ENCODE results near the gene CST4. TPM values are rescaled to one million over a fixed set of nuclear protein-coding genes. Genes with fewer than 3 reads are reported as not detected.
"Not testable (repeated sequence)": the region's sequence is repeated elsewhere in the genome, so short reads cannot be mapped to it uniquely, and the experiment has no call there.

Gene CST4
- total RNA-seq, 8 experiments from 2014 or later, result not detected

GRCh38 chr20:23666189-23666588, 22.6 kb downstream of the CST4 start:
- Histone ChIP-seq H3K4me1 (replicated peaks in 1 of 2) (no peaks in the 10 kb centered on the region), H3K4me3 (no peak overlapping the region), H3K27ac (no peak overlapping the region)
- 70 to 100% (median 100%) methylated on average over 1 to 2 of the region's 4 CpGs; no CpG with 5 or more reads in 5 of the 10 experiments for WGBS, 10 experiments
- peak in 1 of 8 experiments; percentile 42 for ATAC-seq (replicated peaks in 6 of 8)
- in situ Hi-C loops (cut with MboI; ENCODE audit: low pct_unique_long_range_greater_than_20kb in 2 of 9, low sequenced_read_pairs in 9 of 9, unreplicated experiment in 9 of 9), result no loop called here

GRCh38 chr20:23664954-23665353, 23.9 kb downstream of the CST4 start:
- no peak overlapping the region for H3K27ac ChIP-seq
- no peak for ATAC-seq (replicated peaks in 6 of 8)
- 83 to 93% (median 90%) methylated on average over 2 to 3 of the region's 3 CpGs; no CpG with 5 or more reads in 5 of the 10 experiments for WGBS, 10 experiments
- in situ Hi-C loops (cut with MboI; ENCODE audit: low pct_unique_long_range_greater_than_20kb in 2 of 9, low sequenced_read_pairs in 9 of 9, unreplicated experiment in 9 of 9), result no loop called here
- no peak overlapping the region for H3K4me3 ChIP-seq
- no peaks in the 10 kb centered on the region for H3K4me1 ChIP-seq (replicated peaks in 1 of 2)

- peak in 1 of 8 experiments; percentile 17 for ATAC-seq (replicated peaks in 6 of 8)
- H3K4me1 ChIP-seq (replicated peaks in 1 of 2); in situ Hi-C loops (cut with MboI; ENCODE audit: low pct_unique_long_range_greater_than_20kb in 2 of 9, low sequenced_read_pairs in 9 of 9, unreplicated experiment in 9 of 9); H3K27ac ChIP-seq; H3K4me3 ChIP-seq: not testable (repeated sequence)
- WGBS, 10 experiments, result 17 to 41% (median 33%) methylated on average over 1 to 3 of the region's 4 CpGs; no CpG with 5 or more reads in 5 of the 10 experiments
These were observed 24.8 kb downstream of the CST4 start for GRCh38 chr20:23664046-23664445.

- 19 to 100% (median 82%) methylated on average over 1 to 5 of the region's 6 CpGs; no CpG with 5 or more reads in 3 of the 10 experiments for WGBS, 10 experiments
- Histone ChIP-seq H3K4me1 (replicated peaks in 1 of 2) (no peaks in the 10 kb centered on the region), H3K4me3 (no peak overlapping the region), H3K27ac (no peak overlapping the region)
- peak in 2 of 8 experiments; percentile 31 to 55 for ATAC-seq (replicated peaks in 6 of 8)
- in situ Hi-C loops (cut with MboI; ENCODE audit: low pct_unique_long_range_greater_than_20kb in 2 of 9, low sequenced_read_pairs in 9 of 9, unreplicated experiment in 9 of 9), result no loop called here
These were observed 25.7 kb downstream of the CST4 start for GRCh38 chr20:23663180-23663579.

- H3K4me1 ChIP-seq (replicated peaks in 1 of 2), result no peaks in the 10 kb centered on the region
- no peak overlapping the region for H3K4me3 ChIP-seq
- in situ Hi-C loops (cut with MboI; ENCODE audit: low pct_unique_long_range_greater_than_20kb in 2 of 9, low sequenced_read_pairs in 9 of 9, unreplicated experiment in 9 of 9), result no loop called here
- H3K27ac ChIP-seq, result no peak overlapping the region
- WGBS, 10 experiments, result 70 to 100% (median 80%) methylated on average over 1 to 5 of the region's 9 CpGs; no CpG with 5 or more reads in 5 of the 10 experiments
- no peak for ATAC-seq (replicated peaks in 6 of 8)
These were observed 26.5 kb downstream of the CST4 start for GRCh38 chr20:23662276-23662870.

GRCh38 chr20:23661002-23661429, 27.8 kb downstream of the CST4 start:
- ATAC-seq (replicated peaks in 6 of 8), result no peak

GRCh38 chr20:23659989-23660837, 28.6 kb downstream of the CST4 start:
- no peak overlapping the region for H3K27ac ChIP-seq
- no peak overlapping the region for H3K4me3 ChIP-seq
- peak in 3 of 8 experiments; percentile 20 to 42 (median 36) for ATAC-seq (replicated peaks in 6 of 8)
- 7 to 77% (median 59%) methylated on average over 2 to 7 of the region's 8 CpGs; no CpG with 5 or more reads in 3 of the 10 experiments for WGBS, 10 experiments
- in situ Hi-C loops (cut with MboI; ENCODE audit: low pct_unique_long_range_greater_than_20kb in 2 of 9, low sequenced_read_pairs in 9 of 9, unreplicated experiment in 9 of 9), result no loop called here
- no peaks in the 10 kb centered on the region for H3K4me1 ChIP-seq (replicated peaks in 1 of 2)

More at GRCh38 chr20:23661002-23661429, 27.8 kb downstream of the CST4 start:
- in situ Hi-C loops (cut with MboI; ENCODE audit: low pct_unique_long_range_greater_than_20kb in 2 of 9, low sequenced_read_pairs in 9 of 9, unreplicated experiment in 9 of 9), result no loop called here
- Histone ChIP-seq H3K4me3 (no peak overlapping the region), H3K27ac (no peak overlapping the region), H3K4me1 (replicated peaks in 1 of 2) (no peaks in the 10 kb centered on the region)
- 60 to 100% (median 86%) methylated on average over 1 to 6 of the region's 6 CpGs; no CpG with 5 or more reads in 3 of the 10 experiments for WGBS, 10 experiments

- H3K4me1 ChIP-seq (replicated peaks in 1 of 2); H3K4me3 ChIP-seq; in situ Hi-C loops (cut with MboI; ENCODE audit: low pct_unique_long_range_greater_than_20kb in 2 of 9, low sequenced_read_pairs in 9 of 9, unreplicated experiment in 9 of 9); H3K27ac ChIP-seq: not testable (repeated sequence)
- WGBS, 10 experiments, result 0 to 100% methylated on average over 1 to 2 of the region's 2 CpGs; no CpG with 5 or more reads in 8 of the 10 experiments
- peak in 3 of 8 experiments; percentile 5 to 19 (median 12) for ATAC-seq (replicated peaks in 6 of 8)
These were observed 29.2 kb downstream of the CST4 start for GRCh38 chr20:23659610-23659988.

GRCh38 chr20:23658989-23659609, 29.7 kb downstream of the CST4 start:
- no peak overlapping the region for H3K27ac ChIP-seq
- 0 to 100% (median 78%) methylated on average over 1 to 5 of the region's 8 CpGs; no CpG with 5 or more reads in 2 of the 10 experiments for WGBS, 10 experiments
- in situ Hi-C loops (cut with MboI; ENCODE audit: low pct_unique_long_range_greater_than_20kb in 2 of 9, low sequenced_read_pairs in 9 of 9, unreplicated experiment in 9 of 9), result no loop called here
- ATAC-seq (replicated peaks in 6 of 8), result peak in 2 of 8 experiments; percentile 7
- no peaks in the 10 kb centered on the region for H3K4me1 ChIP-seq (replicated peaks in 1 of 2)
- no peak overlapping the region for H3K4me3 ChIP-seq

GRCh38 chr20:23658336-23658735, 30.5 kb downstream of the CST4 start:
- no peaks in the 10 kb centered on the region for H3K4me1 ChIP-seq (replicated peaks in 1 of 2)
- no peak overlapping the region for H3K4me3 ChIP-seq
- no peak for ATAC-seq (replicated peaks in 6 of 8)
- 0 to 86% (median 71%) methylated on average over 1 of the region's 2 CpGs; no CpG with 5 or more reads in 7 of the 10 experiments for WGBS, 10 experiments
- no peak overlapping the region for H3K27ac ChIP-seq
- in situ Hi-C loops (cut with MboI; ENCODE audit: low pct_unique_long_range_greater_than_20kb in 2 of 9, low sequenced_read_pairs in 9 of 9, unreplicated experiment in 9 of 9), result no loop called here

GRCh38 chr20:23657202-23657601, 31.6 kb downstream of the CST4 start:
- H3K4me1 ChIP-seq (replicated peaks in 1 of 2), result no peaks in the 10 kb centered on the region
- no peak overlapping the region for H3K27ac ChIP-seq
- in situ Hi-C loops (cut with MboI; ENCODE audit: low pct_unique_long_range_greater_than_20kb in 2 of 9, low sequenced_read_pairs in 9 of 9, unreplicated experiment in 9 of 9), result no loop called here
- ATAC-seq (replicated peaks in 6 of 8), result no peak
- 69 to 100% (median 94%) methylated on average over 1 to 7 of the region's 8 CpGs for WGBS, 10 experiments
- no peak overlapping the region for H3K4me3 ChIP-seq

GRCh38 chr20:23656372-23656771, 32.5 kb downstream of the CST4 start:
- peak in 5 of 8 experiments; percentile 6 to 67 (median 51) for ATAC-seq (replicated peaks in 6 of 8)
- 20 to 100% (median 75%) methylated on average over 1 to 4 of the region's 10 CpGs; no CpG with 5 or more reads in 1 of the 10 experiments for WGBS, 10 experiments
- H3K4me3 ChIP-seq, result no peak overlapping the region
- no peaks in the 10 kb centered on the region for H3K4me1 ChIP-seq (replicated peaks in 1 of 2)
- in situ Hi-C loops (cut with MboI; ENCODE audit: low pct_unique_long_range_greater_than_20kb in 2 of 9, low sequenced_read_pairs in 9 of 9, unreplicated experiment in 9 of 9), result no loop called here
- no peak overlapping the region for H3K27ac ChIP-seq
